HepG2 (cell line): ENCODE measurements around the gene KIF27. TPM values are rescaled to one million over a fixed set of nuclear protein-coding genes. Genes with fewer than 3 reads are reported as not detected.
"Not testable (repeated sequence)": the region's sequence is repeated elsewhere in the genome, so short reads cannot be mapped to it uniquely, and the experiment has no call there.

Experiments used
- ATF7 ChIP-seq, 2 experiments: fragments of 450-650 bp in 1 of 2; sonication (generic) in 1 of 2; formaldehyde crosslinking in 1 of 2; IDR thresholded peaks; 2 replicates each; pipeline versions ENCODE4 v1.4.0 to v1.6.1; 2016 to 2020; ENCODE audit warnings: antibody characterized with exemption in 1 of 2, mild to moderate bottlenecking in 1 of 2, missing genetic modification reagents in 1 of 2
- DPF2 ChIP-seq: sonication (generic); formaldehyde crosslinking; IDR thresholded peaks from 2 replicates; pipeline ENCODE4 v1.4.0; 2020; ENCODE audit warnings: mild to moderate bottlenecking, low read depth, missing genetic modification reagents, borderline replicate concordance
- FOSL1 ChIP-seq: sonication (generic); formaldehyde crosslinking; IDR thresholded peaks from 2 replicates; pipeline ENCODE4 v1.9.0; 2021; ENCODE audit warnings: missing genetic modification reagents, borderline replicate concordance
- FOSL2 ChIP-seq: sonication (generic); formaldehyde crosslinking; IDR thresholded peaks from 2 replicates; pipeline ENCODE4 v1.4.0; 2020; ENCODE audit warnings: missing genetic modification reagents
- JUND ChIP-seq: sonication (generic); formaldehyde crosslinking; IDR thresholded peaks from 2 replicates; pipeline ENCODE4 v1.8.0; 2022; ENCODE audit warnings: mild to moderate bottlenecking, missing genetic modification reagents
- KAT7 ChIP-seq: IDR thresholded peaks from 2 replicates; pipeline ENCODE4 v1.6.1; 2018; ENCODE audit warnings: borderline replicate concordance, missing compliant biosample characterization
- KLF16 ChIP-seq, 2 experiments: sonication (generic) in 1 of 2; formaldehyde crosslinking in 1 of 2; IDR thresholded peaks; 2 replicates each; pipeline versions ENCODE4 v1.6.1 to v1.8.0; 2016 to 2023; ENCODE audit warnings: missing genetic modification reagents in 2 of 2, missing compliant biosample characterization in 1 of 2
- MIER3 ChIP-seq: IDR thresholded peaks from 2 replicates; pipeline ENCODE4 v1.6.1; 2016; ENCODE audit warnings: missing compliant biosample characterization, borderline replicate concordance
- POGZ ChIP-seq: sonication (generic); formaldehyde crosslinking; IDR thresholded peaks from 2 replicates; pipeline ENCODE4 v1.4.0; 2020; ENCODE audit warnings: mild to moderate bottlenecking, missing genetic modification reagents
- RARA ChIP-seq: IDR thresholded peaks from 2 replicates; pipeline ENCODE4 v1.6.1; 2016; ENCODE audit warnings: missing genetic modification reagents, missing compliant biosample characterization
- RXRA ChIP-seq: sonication (generic); formaldehyde crosslinking; IDR thresholded peaks from 2 replicates; pipeline ENCODE4 v1.5.1; 2020; ENCODE audit warnings: missing genetic modification reagents
- RXRB ChIP-seq: IDR thresholded peaks from 2 replicates; pipeline ENCODE4 v1.6.1; 2016; ENCODE audit warnings: borderline replicate concordance, missing genetic modification reagents, missing compliant biosample characterization
- SAP130 ChIP-seq: IDR thresholded peaks from 2 replicates; pipeline ENCODE4 v1.6.1; 2016; ENCODE audit warnings: low read depth
- TEAD3 ChIP-seq: optimal IDR thresholded peaks from 2 replicates; pipeline ENCODE3; 2016; ENCODE audit warnings: borderline replicate concordance
- ZNF331 ChIP-seq: sonication (generic); formaldehyde crosslinking; IDR thresholded peaks from 2 replicates; pipeline ENCODE4 v1.4.0; 2020; ENCODE audit warnings: missing genetic modification reagents
- ZNF644 ChIP-seq: IDR thresholded peaks from 2 replicates; pipeline ENCODE4 v1.6.1; 2016; ENCODE audit warnings: low read depth
- polyA plus RNA-seq, 8 experiments: library from polyadenylated mRNA; depleted of rRNA in 3 of 8; stranded (reverse) in 7 of 8; unstranded in 1 of 8; fragments of >200 nt; fragmentation: Illumina TruSeq in 4 of 8; extraction: Trizol in 4 of 8; gene quantifications; 2 replicates each; pipeline versions ENCODE4 v1.2.1 to v1.2.3, GENCODE V29; 2011 to 2016; ENCODE audit warnings: low read depth in 4 of 8, missing spikeins in 1 of 8, mixed read lengths in 1 of 8; ENCODE audit not compliant: insufficient read depth in 1 of 8
- total RNA-seq, 5 experiments: library from RNA; depleted of rRNA; stranded (reverse); fragments of >200 nt; fragmentation: Illumina TruSeq; extraction: Trizol; gene quantifications; 2 replicates each; pipeline ENCODE4 v1.2.3, GENCODE V29; 2016; ENCODE audit warnings: low read depth in 1 of 5
- TF ChIP-seq, protein P1 (sequence below): sonication (generic); formaldehyde crosslinking; IDR thresholded peaks from 2 replicates; pipeline ENCODE4 v1.4.0; 2020; ENCODE audit warnings: missing genetic modification reagents
- TF ChIP-seq, protein P2 (sequence below): sonication (generic); formaldehyde crosslinking; IDR thresholded peaks from 2 replicates; pipeline ENCODE4 v1.4.0; 2020; ENCODE audit warnings: missing genetic modification reagents, borderline replicate concordance
- TF ChIP-seq, protein P3 (sequence below): sonication (generic); formaldehyde crosslinking; IDR thresholded peaks from 2 replicates; pipeline ENCODE4 v1.4.0; 2020; ENCODE audit warnings: missing genetic modification reagents
- TF ChIP-seq, protein P4 (sequence below): sonication (generic); formaldehyde crosslinking; conservative IDR thresholded peaks from 2 replicates; pipeline ENCODE4 v1.4.0; 2020; ENCODE audit warnings: mild to moderate bottlenecking, missing genetic modification reagents, moderate library complexity

The KIF27 gene
- total and polyA plus RNA-seq, 2 of the 13 experiments (the other 11 are each of a cell fraction or from before 2014, with no cell fraction given) = 0.95 to 4.1 TPM

DNA sequence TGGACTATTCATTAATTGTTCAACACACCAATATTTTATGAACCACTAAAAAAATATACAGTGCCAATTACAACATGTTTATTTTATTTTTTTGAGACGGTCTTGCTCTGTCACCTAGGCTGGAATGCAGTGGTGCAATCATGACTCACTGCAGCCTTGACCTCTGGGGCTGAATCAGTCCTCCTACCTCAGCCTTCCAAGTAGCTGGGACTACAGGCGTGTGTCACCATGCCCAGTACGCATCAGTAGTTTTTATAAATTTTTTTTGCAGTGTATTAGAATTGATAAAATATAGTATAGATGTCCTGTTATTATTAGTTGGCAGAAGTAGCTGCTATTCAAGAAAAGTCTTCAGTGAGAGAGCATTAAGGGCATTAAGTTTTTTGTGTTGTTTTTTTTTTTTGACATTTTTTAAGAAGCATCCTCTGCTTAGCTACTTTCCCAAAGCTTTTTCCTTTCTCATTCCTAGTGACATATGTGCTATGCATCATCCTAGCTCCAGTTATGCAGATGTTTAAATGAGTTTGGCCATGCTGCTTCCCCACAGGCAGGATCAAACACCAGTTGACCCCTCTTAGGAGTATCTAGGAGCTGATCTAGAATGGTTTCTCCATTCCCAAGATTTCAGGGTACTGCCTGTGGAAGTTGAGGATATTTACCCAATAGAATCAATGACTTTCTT, 35.5 kb downstream of the KIF27 start (continued):
- TF ChIP-seq ZNF644 (CRISPR knock-in tag) (peak; percentile 43; the same call in 1 of the 2 replicates), RARA (CRISPR knock-in tag) (peak; percentile 91), TEAD3 (peak; percentile 98), POGZ (peak; percentile 52; the same call in 1 of the 2 replicates), SAP130 (CRISPR knock-in tag) (peak; percentile 48; the same call in 1 of the 2 replicates), RXRB (CRISPR knock-in tag) (peak; percentile 80), RXRA (CRISPR knock-in tag) (peak; percentile 76; the same call in 1 of the 2 replicates), FOSL1 (CRISPR knock-in tag) (peak; percentile 98), ZNF331 (CRISPR knock-in tag) (0 out of 2 replicates have a peak, but pooled peaks have one; percentile 35), JUND (CRISPR knock-in tag) (peak; percentile 96), KLF16 (CRISPR knock-in tag; IDR thresholded peaks at IDR 0.05) (0 out of 4 replicates have a peak, but pooled peaks of 1 of the 2 experiments have one; percentile 28), ATF7 (IDR thresholded peaks at IDR 0.05) (peak; percentile 13; the same call in 1 of the 2 replicates), MIER3 (CRISPR knock-in tag) (peak; percentile 71; the same call in 1 of the 2 replicates), DPF2 (CRISPR knock-in tag) (peak; percentile 85; the same call in 1 of the 2 replicates), FOSL2 (CRISPR knock-in tag) (peak; percentile 99), KAT7 (CRISPR knock-in tag) (0 out of 2 replicates have a peak, but pooled peaks have one; percentile 40)
- TF ChIP-seq, protein P1, sequence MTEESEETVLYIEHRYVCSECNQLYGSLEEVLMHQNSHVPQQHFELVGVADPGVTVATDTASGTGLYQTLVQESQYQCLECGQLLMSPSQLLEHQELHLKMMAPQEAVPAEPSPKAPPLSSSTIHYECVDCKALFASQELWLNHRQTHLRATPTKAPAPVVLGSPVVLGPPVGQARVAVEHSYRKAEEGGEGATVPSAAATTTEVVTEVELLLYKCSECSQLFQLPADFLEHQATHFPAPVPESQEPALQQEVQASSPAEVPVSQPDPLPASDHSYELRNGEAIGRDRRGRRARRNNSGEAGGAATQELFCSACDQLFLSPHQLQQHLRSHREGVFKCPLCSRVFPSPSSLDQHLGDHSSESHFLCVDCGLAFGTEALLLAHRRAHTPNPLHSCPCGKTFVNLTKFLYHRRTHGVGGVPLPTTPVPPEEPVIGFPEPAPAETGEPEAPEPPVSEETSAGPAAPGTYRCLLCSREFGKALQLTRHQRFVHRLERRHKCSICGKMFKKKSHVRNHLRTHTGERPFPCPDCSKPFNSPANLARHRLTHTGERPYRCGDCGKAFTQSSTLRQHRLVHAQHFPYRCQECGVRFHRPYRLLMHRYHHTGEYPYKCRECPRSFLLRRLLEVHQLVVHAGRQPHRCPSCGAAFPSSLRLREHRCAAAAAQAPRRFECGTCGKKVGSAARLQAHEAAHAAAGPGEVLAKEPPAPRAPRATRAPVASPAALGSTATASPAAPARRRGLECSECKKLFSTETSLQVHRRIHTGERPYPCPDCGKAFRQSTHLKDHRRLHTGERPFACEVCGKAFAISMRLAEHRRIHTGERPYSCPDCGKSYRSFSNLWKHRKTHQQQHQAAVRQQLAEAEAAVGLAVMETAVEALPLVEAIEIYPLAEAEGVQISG = 0 out of 2 replicates have a peak, but pooled peaks have one; percentile 29
- TF ChIP-seq, protein P2, sequence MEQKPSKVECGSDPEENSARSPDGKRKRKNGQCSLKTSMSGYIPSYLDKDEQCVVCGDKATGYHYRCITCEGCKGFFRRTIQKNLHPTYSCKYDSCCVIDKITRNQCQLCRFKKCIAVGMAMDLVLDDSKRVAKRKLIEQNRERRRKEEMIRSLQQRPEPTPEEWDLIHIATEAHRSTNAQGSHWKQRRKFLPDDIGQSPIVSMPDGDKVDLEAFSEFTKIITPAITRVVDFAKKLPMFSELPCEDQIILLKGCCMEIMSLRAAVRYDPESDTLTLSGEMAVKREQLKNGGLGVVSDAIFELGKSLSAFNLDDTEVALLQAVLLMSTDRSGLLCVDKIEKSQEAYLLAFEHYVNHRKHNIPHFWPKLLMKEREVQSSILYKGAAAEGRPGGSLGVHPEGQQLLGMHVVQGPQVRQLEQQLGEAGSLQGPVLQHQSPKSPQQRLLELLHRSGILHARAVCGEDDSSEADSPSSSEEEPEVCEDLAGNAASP (CRISPR knock-in tag) = 0 out of 2 replicates have a peak, but pooled peaks have one; percentile 27
- TF ChIP-seq, protein P3, sequence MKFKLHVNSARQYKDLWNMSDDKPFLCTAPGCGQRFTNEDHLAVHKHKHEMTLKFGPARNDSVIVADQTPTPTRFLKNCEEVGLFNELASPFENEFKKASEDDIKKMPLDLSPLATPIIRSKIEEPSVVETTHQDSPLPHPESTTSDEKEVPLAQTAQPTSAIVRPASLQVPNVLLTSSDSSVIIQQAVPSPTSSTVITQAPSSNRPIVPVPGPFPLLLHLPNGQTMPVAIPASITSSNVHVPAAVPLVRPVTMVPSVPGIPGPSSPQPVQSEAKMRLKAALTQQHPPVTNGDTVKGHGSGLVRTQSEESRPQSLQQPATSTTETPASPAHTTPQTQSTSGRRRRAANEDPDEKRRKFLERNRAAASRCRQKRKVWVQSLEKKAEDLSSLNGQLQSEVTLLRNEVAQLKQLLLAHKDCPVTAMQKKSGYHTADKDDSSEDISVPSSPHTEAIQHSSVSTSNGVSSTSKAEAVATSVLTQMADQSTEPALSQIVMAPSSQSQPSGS = peak; percentile 21; the same call in 1 of the 2 replicates
- not testable (repeated sequence) for TF ChIP-seq ATF7 (CRISPR knock-in tag; IDR thresholded peaks at IDR 0.05)
- TF ChIP-seq, protein P4, sequence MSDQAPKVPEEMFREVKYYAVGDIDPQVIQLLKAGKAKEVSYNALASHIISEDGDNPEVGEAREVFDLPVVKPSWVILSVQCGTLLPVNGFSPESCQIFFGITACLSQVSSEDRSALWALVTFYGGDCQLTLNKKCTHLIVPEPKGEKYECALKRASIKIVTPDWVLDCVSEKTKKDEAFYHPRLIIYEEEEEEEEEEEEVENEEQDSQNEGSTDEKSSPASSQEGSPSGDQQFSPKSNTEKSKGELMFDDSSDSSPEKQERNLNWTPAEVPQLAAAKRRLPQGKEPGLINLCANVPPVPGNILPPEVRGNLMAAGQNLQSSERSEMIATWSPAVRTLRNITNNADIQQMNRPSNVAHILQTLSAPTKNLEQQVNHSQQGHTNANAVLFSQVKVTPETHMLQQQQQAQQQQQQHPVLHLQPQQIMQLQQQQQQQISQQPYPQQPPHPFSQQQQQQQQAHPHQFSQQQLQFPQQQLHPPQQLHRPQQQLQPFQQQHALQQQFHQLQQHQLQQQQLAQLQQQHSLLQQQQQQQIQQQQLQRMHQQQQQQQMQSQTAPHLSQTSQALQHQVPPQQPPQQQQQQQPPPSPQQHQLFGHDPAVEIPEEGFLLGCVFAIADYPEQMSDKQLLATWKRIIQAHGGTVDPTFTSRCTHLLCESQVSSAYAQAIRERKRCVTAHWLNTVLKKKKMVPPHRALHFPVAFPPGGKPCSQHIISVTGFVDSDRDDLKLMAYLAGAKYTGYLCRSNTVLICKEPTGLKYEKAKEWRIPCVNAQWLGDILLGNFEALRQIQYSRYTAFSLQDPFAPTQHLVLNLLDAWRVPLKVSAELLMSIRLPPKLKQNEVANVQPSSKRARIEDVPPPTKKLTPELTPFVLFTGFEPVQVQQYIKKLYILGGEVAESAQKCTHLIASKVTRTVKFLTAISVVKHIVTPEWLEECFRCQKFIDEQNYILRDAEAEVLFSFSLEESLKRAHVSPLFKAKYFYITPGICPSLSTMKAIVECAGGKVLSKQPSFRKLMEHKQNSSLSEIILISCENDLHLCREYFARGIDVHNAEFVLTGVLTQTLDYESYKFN (CRISPR knock-in tag) = peak; percentile 45
